ENCODE measurements around the gene GEN1.

Gene GEN1

DNA sequence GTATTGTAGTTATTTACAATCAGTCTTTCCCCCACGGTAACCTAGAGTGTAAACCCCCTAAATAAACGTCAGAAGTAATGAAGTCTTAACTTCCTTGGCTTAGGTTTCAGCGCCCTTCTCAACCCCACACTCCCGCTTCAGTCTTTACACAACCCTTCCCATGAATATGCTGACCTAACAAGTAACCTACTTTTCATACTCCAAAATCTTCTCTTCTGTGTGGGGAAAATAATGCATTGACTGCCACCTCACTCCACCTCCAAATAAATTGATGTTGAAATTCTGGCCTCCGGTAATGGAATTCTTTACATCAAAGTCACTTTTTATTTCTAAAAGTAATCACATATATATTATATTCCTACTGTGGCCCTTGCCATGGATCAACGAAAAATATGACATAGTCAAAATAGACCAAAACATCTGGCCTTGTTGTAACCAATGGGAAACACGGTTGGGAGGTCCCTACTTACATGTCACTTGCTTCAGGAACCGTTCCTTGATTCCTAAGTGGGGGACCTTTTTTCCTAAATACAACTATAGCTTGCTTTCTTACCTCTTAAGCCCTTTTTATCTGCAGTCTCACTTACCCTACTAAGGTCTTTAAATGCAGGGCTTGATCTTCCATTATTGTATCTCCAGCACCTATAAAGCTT lies 961 bp downstream of the GEN1 start:
- DNase-seq = no peak

GRCh38 chr2:17756668-17757067 lies 2.7 kb downstream of the GEN1 start:
- no peak for DNase-seq

DNA sequence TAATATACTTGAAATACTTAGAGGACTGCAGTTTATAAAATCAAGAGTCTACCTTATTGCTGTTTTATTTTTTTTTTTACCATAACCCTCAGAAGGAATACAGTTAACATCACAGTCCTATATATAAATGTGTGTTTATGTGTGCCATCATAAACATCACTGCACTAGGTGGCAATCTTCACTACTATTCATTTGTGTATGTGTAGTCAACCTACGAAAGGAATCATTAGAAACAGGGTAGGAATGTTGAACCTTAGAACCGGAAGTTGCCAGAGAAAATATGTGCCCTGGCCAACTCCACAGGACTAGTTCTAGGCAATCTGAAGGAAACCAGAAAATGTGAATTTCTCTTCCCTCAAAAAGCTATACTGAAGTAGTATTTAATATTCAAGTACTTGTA lies 3.4 kb downstream of the GEN1 start:
- no peak for DNase-seq

GRCh38 chr2:17758118-17758517 lies 4.2 kb downstream of the GEN1 start:
- no peak for DNase-seq

GRCh38 chr2:17759805-17760204 lies 5.9 kb downstream of the GEN1 start:
- DNase-seq = no peak

- no peak for DNase-seq
Observed at GRCh38 chr2:17762451-17762850, 8.5 kb downstream of the GEN1 start.

- no peak for DNase-seq
Observed at GRCh38 chr2:17763641-17764333, 9.8 kb downstream of the GEN1 start.

- DNase-seq = no peak
Observed at GRCh38 chr2:17765398-17765797, 11.5 kb downstream of the GEN1 start.

- DNase-seq = no peak
Observed at GRCh38 chr2:17768894-17769293, 15.0 kb downstream of the GEN1 start.

DNA sequence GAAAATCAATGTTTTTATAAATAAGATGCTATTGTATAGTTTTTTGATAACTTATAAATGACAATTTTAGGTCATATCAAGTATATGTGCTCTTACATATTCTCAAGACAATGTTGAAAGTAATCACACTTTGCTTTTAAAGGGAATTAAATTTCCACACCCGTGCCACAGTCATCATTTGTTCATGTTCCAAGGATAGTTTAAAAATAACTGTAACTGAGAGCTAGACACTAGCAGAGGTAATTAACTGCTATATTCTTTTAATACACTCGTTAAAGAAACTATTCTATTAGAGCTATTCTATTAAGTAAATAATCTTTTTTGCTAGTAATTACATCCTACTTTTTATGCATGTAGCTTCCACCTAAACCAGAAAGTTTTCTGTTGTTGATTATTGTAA lies 18.0 kb downstream of the GEN1 start:
- DNase-seq = no peak

DNA sequence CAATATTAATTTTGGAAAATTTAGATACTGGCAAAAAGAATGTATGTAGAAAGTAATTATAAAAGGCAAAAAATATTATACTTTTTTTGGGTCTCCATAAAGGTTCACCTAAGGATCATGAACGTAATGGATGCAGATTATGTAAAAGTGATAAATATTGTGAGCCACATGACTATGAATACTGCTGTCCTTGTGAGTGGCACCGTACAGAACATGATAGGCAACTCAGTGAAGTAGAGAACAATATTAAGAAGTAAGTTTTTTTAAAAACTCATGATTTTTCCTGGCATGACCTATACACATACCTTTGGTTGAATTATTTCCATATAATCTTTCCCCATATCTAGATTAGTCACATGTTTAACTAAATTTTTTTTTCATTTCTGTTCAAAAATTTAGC lies 18.6 kb downstream of the GEN1 start:
- DNase-seq = no peak

DNA sequence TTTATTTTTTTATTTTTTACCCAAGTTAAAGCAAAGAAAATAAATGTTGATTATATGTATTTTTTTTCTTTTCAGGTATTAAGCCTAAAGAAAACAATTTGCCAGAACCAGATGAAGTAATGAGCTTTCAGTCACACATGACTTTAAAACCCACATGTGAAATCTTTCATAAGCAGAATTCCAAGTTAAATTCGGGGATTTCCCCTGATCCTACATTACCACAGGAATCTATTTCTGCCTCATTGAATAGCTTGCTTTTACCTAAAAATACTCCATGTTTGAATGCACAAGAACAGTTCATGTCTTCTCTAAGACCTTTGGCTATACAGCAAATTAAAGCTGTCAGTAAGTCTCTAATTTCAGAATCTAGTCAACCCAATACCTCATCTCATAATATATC lies 26.6 kb downstream of the GEN1 start:
- DNase-seq = no peak

DNA sequence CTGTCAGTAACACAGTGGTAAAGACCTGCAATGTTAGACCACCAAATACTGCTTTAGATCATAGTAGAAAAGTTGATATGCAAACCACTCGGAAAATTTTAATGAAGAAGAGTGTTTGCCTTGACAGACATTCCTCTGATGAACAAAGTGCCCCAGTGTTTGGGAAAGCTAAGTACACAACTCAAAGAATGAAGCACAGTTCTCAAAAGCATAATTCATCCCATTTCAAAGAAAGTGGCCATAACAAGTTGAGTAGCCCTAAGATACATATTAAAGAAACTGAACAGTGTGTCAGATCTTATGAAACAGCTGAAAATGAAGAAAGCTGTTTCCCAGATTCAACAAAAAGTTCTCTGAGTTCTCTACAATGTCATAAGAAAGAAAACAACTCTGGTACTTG lies 27.5 kb downstream of the GEN1 start:
- DNase-seq = no peak

DNA sequence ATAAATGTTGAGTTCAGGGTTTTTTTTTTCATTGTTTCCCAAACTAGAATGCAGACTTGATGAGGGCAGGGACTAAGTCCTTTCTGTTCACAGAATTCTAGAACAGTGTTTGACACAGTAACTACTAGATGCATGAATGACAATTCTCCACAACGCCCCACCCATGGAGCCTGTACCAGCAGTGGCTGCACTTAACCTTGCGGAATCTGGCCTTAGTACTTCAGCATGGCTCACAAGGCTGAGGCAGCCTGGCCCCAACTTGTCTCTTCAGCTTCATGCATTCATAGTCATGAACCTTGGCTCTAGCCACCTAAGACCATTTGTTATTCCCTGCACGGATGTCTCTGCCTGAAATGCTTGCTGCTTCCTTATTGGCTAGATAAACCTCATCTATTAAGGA lies 32.8 kb downstream of the GEN1 start:
- DNase-seq = no peak

DNA sequence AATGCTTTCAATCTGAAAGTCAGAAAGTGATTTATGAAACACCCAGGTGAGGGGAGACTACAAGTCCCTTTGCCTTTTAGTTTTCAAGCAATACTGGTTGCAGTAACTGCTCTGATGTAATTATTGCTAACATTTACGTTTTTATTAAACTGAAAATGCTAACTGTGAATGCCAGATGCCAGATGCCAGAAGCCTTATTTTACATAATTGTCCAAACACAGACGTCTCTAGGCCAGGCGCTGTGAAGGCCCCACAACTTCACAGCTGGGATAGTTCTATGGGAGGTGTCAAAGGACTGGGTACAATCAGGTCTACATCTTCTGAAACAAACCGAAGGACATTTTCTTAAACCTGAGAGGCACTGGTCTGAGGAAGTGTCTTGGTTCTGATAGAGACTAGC lies 34.8 kb downstream of the GEN1 start:
- no peak for DNase-seq

GRCh38 chr2:17790536-17790935 lies 36.6 kb downstream of the GEN1 start:
- no peak for DNase-seq

- peak; percentile 51 for DNase-seq
Observed at GRCh38 chr2:17791121-17791816, 37.3 kb downstream of the GEN1 start.

DNA sequence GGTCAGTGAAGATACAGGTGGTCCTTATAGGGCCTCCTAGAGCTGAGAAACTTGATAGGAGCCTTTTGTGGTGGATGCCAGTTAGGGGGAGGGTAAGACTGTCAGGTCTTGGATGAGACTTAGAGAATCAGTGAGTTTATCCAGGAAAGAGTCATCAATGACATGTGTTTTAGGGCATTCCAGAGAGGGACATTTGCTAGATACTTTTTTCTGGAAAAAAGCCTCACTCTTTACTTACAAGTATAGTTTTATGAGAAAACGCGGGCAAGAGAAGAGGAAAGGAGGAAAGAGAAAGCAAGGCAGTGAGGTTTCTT lies 37.8 kb downstream of the GEN1 start:
- DNase-seq = peak; percentile 43

GRCh38 chr2:17792515-17792914 lies 38.6 kb downstream of the GEN1 start:
- no peak for DNase-seq

- DNase-seq = peak; percentile 54
Observed at GRCh38 chr2:17793296-17793695, 39.4 kb downstream of the GEN1 start.

GRCh38 chr2:17793803-17794354 lies 39.9 kb downstream of the GEN1 start:
- no peak for DNase-seq

GRCh38 chr2:17795309-17795708 lies 41.4 kb downstream of the GEN1 start:
- no peak for DNase-seq

GRCh38 chr2:17798338-17798737 lies 44.4 kb downstream of the GEN1 start:
- DNase-seq = no peak

Data from right hindlimb (tissue), 1 donor.